ENCODE data around the gene UFSP2. TPM values are rescaled to one million over a fixed set of nuclear protein-coding genes. Genes with fewer than 3 reads are reported as not detected.

Gene UFSP2
- total and polyA plus RNA-seq, 3 experiments from 2014 or later: 19.5 to 48.9 (median 19.8) TPM

DNA sequence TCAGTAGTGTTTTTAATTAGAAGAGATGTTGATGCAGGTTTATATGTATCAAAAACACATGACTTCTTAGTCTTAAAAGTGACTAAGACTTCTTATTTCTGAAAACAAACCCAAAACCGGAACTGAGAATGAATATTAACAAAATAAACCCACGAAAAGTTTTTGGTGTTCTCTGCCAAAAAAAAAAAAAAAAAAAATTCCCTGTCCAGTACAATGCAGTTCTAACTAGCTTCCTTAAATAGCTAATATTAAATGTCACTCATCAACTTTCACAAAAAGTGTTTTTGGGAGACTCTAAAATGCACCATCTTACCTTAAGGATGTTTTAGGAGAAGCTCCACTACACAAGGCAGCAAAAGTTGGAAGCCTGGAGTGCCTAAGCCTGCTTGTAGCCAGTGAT, 27.1 kb downstream of the UFSP2 start:
- Mint-ChIP-seq H3K27ac (peak overlapping the region in 2 of 8 donors; percentile 22 to 46), H3K27me3 (no peaks in the 10 kb centered on the region)
- CTCF ChIA-PET: interaction anchor here (0.7 to 3.4 kb wide), 2 partner anchors 27 to 255 kb away, joined by 3 to 19 read pairs; partner anchors contain the start of genes SLC25A4 and UFSP2

DNA sequence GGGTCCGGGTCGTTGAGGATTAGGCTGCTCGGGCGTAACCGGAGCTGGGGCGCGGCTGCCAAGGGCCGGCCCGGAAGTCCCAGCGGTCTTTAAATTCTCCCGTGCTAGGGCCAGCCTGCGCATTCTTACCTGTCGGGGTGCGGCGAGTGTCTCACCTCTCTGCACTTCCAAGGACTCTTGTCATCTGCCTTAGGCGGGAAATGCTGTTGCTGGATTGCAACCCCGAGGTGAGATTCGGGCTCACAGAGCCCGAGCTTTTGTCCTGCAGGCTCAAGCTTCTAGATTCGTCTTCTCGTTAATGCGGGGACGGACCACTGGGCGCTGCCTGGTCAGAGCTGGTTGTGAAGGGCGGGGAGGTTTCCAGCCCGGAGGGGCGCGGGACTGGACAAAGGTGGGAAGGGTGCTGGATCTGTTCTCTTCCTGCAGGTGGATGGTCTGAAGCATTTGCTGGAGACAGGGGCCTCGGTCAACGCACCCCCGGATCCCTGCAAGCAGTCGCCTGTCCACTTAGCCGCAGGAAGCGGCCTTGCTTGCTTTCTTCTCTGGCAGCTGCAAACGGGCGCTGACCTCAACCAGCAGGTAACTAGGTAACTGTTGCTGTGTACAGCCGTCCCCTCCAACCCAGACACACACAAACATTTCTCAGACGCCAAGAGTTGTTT, 28.9 kb downstream of the UFSP2 start, which contains the start of gene ANKRD37:
TSS of gene ANKRD37 (plus strand) at position 118 of the 662 bp plus-strand sequence. CDS start at position 201, 83 bp downstream.
- Histone ChIP-seq H3K36me3 (ENCODE audit: insufficient read depth, low read length) (peaks cover 10% of the 10 kb centered on the region), H3K9me3 (ENCODE audit: low read length) (no peaks in the 10 kb centered on the region), H3K27ac (ENCODE audit: low read depth, low read length) (peak within 1 kb of the TSS; percentile 98), H3K4me1 (ENCODE audit: insufficient read depth, low read length) (peaks cover 16% of the 10 kb centered on the region), H3K27me3 (ENCODE audit: insufficient read depth, low read length, poor library complexity, severe bottlenecking) (no peaks in the 10 kb centered on the region), H3K4me3 (ENCODE audit: low read length) (peak within 1 kb of the TSS; percentile 75)
- POLR2A ChIA-PET: interaction anchor here (0.6 to 3.2 kb wide), 3 partner anchors 29 to 254 kb away, joined by 3 to 39 read pairs (median 5); partner anchors contain the start of genes CCDC110, SLC25A4 and UFSP2
- CTCF ChIA-PET: interaction anchor here (3.4 kb wide), 1 partner anchor 29 kb away, joined by 19 read pairs; the partner anchor contains the start of gene UFSP2
- H3K4me1 Mint-ChIP-seq: peaks cover 25 to 34% (median 27%) of the 10 kb centered on the region in 3 donors
- peak within 1 kb of the TSS; percentile 93 to 99 (median 99) for H3K27ac Mint-ChIP-seq
- peak within 1 kb of the TSS; percentile 94 to 98 (median 96) for H3K4me3 Mint-ChIP-seq
- no peak for DNase-seq
- no peaks in the 10 kb centered on the region for H3K27me3 Mint-ChIP-seq
- H3K9me3 Mint-ChIP-seq: no peaks in the 10 kb centered on the region
- H3K36me3 Mint-ChIP-seq: peaks cover 0 to 37% (median 11%) of the 10 kb centered on the region in 3 donors

More for the DNA sequence above, 27.1 kb downstream of the UFSP2 start:
- Mint-ChIP-seq H3K9me3 (no peaks in the 10 kb centered on the region), H3K4me3 (peak overlapping the region in 1 of 7 donors; percentile 73), H3K36me3 (peaks cover 0 to 47% (median 18%) of the 10 kb centered on the region in 3 donors), H3K4me1 (peaks cover 24 to 29% (median 27%) of the 10 kb centered on the region in 3 donors)
- DNase-seq: no peak
- H3K27me3 ChIP-seq (ENCODE audit: insufficient read depth, low read length, poor library complexity, severe bottlenecking): no peaks in the 10 kb centered on the region
- no peaks in the 10 kb centered on the region for H3K9me3 ChIP-seq (ENCODE audit: low read length)
- H3K4me3 ChIP-seq (ENCODE audit: low read length): no peak overlapping the region
- peaks cover 16% of the 10 kb centered on the region for H3K4me1 ChIP-seq (ENCODE audit: insufficient read depth, low read length)
- no peak overlapping the region for H3K27ac ChIP-seq (ENCODE audit: low read depth, low read length)
- peaks cover 10% of the 10 kb centered on the region for H3K36me3 ChIP-seq (ENCODE audit: insufficient read depth, low read length)
- POLR2A ChIA-PET: interaction anchor here (1.3 kb wide), 1 partner anchor 27 kb away, joined by 4 read pairs; the partner anchor contains the start of gene UFSP2

DNA sequence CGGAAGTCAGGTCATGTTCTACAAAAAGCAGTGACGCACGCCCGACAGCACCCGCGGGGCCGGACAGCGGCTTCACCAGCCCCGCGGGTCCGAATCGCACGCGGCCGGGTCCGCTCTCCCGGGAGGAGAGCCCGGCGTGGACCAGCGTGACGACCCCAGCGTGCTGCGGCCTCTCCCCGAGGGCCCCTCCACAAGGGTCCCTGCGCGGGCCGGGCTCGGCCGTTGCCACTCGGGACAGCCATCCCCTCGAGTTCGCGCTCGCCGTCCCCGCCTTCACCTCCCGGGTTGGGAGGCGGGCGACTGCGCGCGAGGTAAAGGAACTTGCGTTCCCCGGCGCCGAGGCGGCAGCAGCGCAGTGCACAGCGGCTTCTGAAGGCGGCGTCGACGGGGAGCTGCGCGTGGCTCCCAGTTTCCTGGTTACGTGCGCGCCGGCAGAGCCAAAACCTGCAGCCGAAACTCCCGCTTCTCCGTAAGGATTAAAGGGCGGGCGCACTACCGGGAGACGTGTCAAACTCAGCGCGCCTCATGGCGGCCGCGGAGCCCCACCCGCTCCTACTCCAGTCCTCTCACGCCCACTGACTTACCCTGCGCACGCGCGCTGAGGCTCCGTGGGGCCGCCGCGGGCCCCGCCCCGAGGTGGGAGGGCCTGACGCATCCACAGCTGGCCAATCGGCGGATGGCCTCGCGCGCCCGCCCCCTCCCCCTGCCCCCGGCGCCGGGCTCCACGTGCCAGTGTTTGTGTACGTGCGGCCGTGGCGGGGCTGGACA, 29.6 kb downstream of the UFSP2 start:
- Mint-ChIP-seq H3K36me3 (peaks cover 0 to 30% (median 9%) of the 10 kb centered on the region in 3 donors), H3K4me1 (peaks cover 27 to 37% (median 33%) of the 10 kb centered on the region in 3 donors), H3K9me3 (no peaks in the 10 kb centered on the region), H3K27me3 (no peaks in the 10 kb centered on the region), H3K27ac (peak overlapping the region; percentile 93 to 99 (median 99)), H3K4me3 (peak overlapping the region; percentile 94 to 98 (median 96))
- Histone ChIP-seq H3K9me3 (ENCODE audit: low read length) (no peaks in the 10 kb centered on the region), H3K4me3 (ENCODE audit: low read length) (peak overlapping the region; percentile 75), H3K36me3 (ENCODE audit: insufficient read depth, low read length) (peaks cover 10% of the 10 kb centered on the region), H3K27me3 (ENCODE audit: insufficient read depth, low read length, poor library complexity, severe bottlenecking) (no peaks in the 10 kb centered on the region), H3K27ac (ENCODE audit: low read depth, low read length) (peak overlapping the region; percentile 98), H3K4me1 (ENCODE audit: insufficient read depth, low read length) (peaks cover 16% of the 10 kb centered on the region)
- ChIA-PET CTCF (interaction anchor here (1.5 to 3.4 kb wide), 3 partner anchors 30 to 253 kb away, joined by 4 to 19 read pairs (median 4); partner anchors contain the start of genes SLC25A4 and UFSP2), POLR2A (interaction anchor here (0.6 to 3.2 kb wide), 5 partner anchors 30 to 253 kb away, joined by 3 to 39 read pairs (median 5); partner anchors contain the start of genes CCDC110, SLC25A4, SNX25 and UFSP2)
- peak; percentile 93 to 98 (median 97) for DNase-seq

DNA sequence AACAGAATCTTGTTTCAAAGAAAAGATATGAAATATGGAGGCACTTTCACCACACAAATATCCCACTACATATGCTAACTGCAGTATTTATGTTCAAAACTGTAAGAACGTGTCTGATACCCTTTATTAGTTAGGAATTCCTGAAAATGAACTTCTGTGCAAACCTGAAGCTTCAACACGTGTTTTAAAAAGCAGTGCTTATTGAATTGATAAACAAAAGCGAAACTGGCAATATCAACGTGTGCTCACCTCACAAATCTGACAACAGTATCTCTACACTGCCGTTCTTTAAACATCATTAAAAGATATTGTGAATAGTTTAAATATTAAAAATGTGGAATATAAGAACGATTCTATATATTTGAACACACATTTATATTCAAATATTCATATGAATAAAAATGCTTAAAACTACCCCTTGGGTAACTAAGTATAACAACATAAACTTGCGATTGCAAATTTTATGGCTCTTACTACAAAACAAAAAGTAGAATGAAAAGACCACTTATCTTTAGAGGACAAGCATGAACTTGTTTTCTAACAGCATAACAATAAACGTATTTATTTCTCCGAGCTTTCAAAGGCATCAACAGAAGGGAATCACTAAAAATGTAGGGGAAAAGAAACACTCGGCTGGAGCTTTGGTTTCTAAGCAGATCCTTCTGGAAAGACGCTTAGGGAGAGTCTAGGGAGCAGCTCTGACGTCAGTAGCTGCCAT, 30.4 kb downstream of the UFSP2 start, which contains the start of gene LRP2BP:
TSS of gene LRP2BP (minus strand) at position 687 of the 718 bp plus-strand sequence. CDS start 17,738 bp downstream, outside the sequence.
- Mint-ChIP-seq H3K4me3 (peak within 1 kb of the TSS; percentile 94 to 98 (median 96)), H3K27me3 (no peaks in the 10 kb centered on the region), H3K4me1 (peaks cover 27 to 37% (median 35%) of the 10 kb centered on the region in 3 donors), H3K27ac (peak within 1 kb of the TSS; percentile 93 to 99 (median 99)), H3K9me3 (no peaks in the 10 kb centered on the region), H3K36me3 (peaks cover 0 to 23% (median 8%) of the 10 kb centered on the region in 3 donors)
- no peaks in the 10 kb centered on the region for H3K27me3 ChIP-seq (ENCODE audit: insufficient read depth, low read length, poor library complexity, severe bottlenecking)
- H3K27ac ChIP-seq (ENCODE audit: low read depth, low read length): peak within 1 kb of the TSS; percentile 98
- H3K4me3 ChIP-seq (ENCODE audit: low read length): peak within 1 kb of the TSS; percentile 75
- peaks cover 16% of the 10 kb centered on the region for H3K4me1 ChIP-seq (ENCODE audit: insufficient read depth, low read length)
- DNase-seq: peak in 2 of 5 donors; percentile 18 to 24
- no peaks in the 10 kb centered on the region for H3K9me3 ChIP-seq (ENCODE audit: low read length)
- POLR2A ChIA-PET: interaction anchor here (1.0 to 3.2 kb wide), 4 partner anchors 30 to 661 kb away, joined by 3 to 39 read pairs (median 5); partner anchors contain the start of genes CENPU, SNX25 and UFSP2
- CTCF ChIA-PET: interaction anchor here (1.5 to 3.4 kb wide), 3 partner anchors 31 to 252 kb away, joined by 4 to 19 read pairs (median 4); partner anchors contain the start of genes SLC25A4 and UFSP2
- peaks cover 10% of the 10 kb centered on the region for H3K36me3 ChIP-seq (ENCODE audit: insufficient read depth, low read length)

DNA sequence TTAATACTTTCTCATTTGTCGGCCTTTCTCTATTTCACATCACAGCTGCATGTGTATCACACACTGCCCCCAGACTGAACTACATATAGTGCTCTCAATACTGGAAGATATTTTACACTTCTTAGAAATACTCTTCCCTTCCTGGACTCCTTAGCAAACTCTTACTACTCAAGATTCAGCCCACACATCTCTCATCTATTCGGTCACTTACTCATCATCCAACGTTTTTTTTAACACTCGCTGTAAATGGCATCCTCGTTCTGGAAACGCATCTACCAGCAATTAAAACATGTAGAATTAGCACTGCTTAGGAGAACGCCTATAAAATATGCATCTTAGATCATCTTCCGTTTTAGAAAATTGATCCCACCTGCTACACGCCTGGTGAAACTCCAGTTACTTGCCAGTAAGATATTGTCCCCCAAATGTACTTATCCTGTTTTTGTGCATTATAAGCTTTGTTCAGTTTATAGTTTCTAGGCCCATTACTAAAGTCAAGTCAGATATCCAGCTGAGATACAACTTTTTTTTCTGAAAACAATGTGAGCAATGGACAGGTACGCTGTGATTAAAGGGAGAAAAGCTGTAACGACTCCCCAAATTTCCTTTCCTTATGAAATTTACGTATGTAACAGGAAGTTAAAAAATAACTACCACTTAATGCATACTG, 31.1 kb downstream of the UFSP2 start:
- Mint-ChIP-seq H3K4me3 (peak overlapping the region; percentile 94 to 98 (median 96)), H3K9me3 (no peaks in the 10 kb centered on the region), H3K27me3 (no peaks in the 10 kb centered on the region), H3K4me1 (peaks cover 27 to 37% (median 35%) of the 10 kb centered on the region in 3 donors), H3K36me3 (peaks cover 0 to 16% (median 5%) of the 10 kb centered on the region in 3 donors), H3K27ac (peak overlapping the region; percentile 93 to 99 (median 99))
- CTCF ChIA-PET: interaction anchor here (1.5 to 1.8 kb wide), 2 partner anchors 35 to 251 kb away, joined by 4 read pairs; partner anchors contain the start of gene SLC25A4
- Histone ChIP-seq H3K27ac (ENCODE audit: low read depth, low read length) (peak overlapping the region; percentile 98), H3K4me3 (ENCODE audit: low read length) (peak overlapping the region; percentile 75), H3K4me1 (ENCODE audit: insufficient read depth, low read length) (peaks cover 16% of the 10 kb centered on the region), H3K9me3 (ENCODE audit: low read length) (no peaks in the 10 kb centered on the region), H3K36me3 (ENCODE audit: insufficient read depth, low read length) (peaks cover 5% of the 10 kb centered on the region), H3K27me3 (ENCODE audit: insufficient read depth, low read length, poor library complexity, severe bottlenecking) (no peaks in the 10 kb centered on the region)
- POLR2A ChIA-PET: interaction anchor here (1.0 to 3.2 kb wide), 5 partner anchors 12 to 661 kb away, joined by 3 to 39 read pairs (median 3); partner anchors contain the start of genes CENPU, SNX25 and UFSP2
- DNase-seq: no peak

- POLR2A ChIA-PET: no interaction called here
- Histone ChIP-seq H3K36me3 (ENCODE audit: insufficient read depth, low read length) (no peaks in the 10 kb centered on the region), H3K27me3 (ENCODE audit: insufficient read depth, low read length, poor library complexity, severe bottlenecking) (no peaks in the 10 kb centered on the region), H3K4me3 (ENCODE audit: low read length) (no peak overlapping the region), H3K4me1 (ENCODE audit: insufficient read depth, low read length) (peaks cover 15% of the 10 kb centered on the region), H3K27ac (ENCODE audit: low read depth, low read length) (no peak overlapping the region), H3K9me3 (ENCODE audit: low read length) (no peaks in the 10 kb centered on the region)
- peak overlapping the region in 3 of 8 donors; percentile 10 to 54 (median 20) for H3K27ac Mint-ChIP-seq
- H3K4me3 Mint-ChIP-seq: peak overlapping the region in 1 of 7 donors; percentile 12
- H3K9me3 Mint-ChIP-seq: no peaks in the 10 kb centered on the region
- no peaks in the 10 kb centered on the region for H3K27me3 Mint-ChIP-seq
- H3K4me1 Mint-ChIP-seq: peaks cover 22 to 31% (median 29%) of the 10 kb centered on the region in 3 donors
- no peak for DNase-seq
- peaks cover 0 to 3% (median 1%) of the 10 kb centered on the region in 3 donors for H3K36me3 Mint-ChIP-seq
- CTCF ChIA-PET: no interaction called here
Observed at GRCh38 chr4:185392156-185392555, 33.6 kb downstream of the UFSP2 start.
